GM18867 (cell line): ENCODE measurements around the gene RAE1.
"Not testable (repeated sequence)": the region's sequence is repeated elsewhere in the genome, so short reads cannot be mapped to it uniquely, and the experiment has no call there.

Experiments
- ATAC-seq: cut with Tn5 transposase; IDR thresholded peaks from one replicate; pipeline ENCODE4 v1.9.1; 2021; ENCODE audit warnings: mild to moderate bottlenecking, moderate library complexity; ENCODE audit not compliant: unreplicated experiment

Gene RAE1

DNA sequence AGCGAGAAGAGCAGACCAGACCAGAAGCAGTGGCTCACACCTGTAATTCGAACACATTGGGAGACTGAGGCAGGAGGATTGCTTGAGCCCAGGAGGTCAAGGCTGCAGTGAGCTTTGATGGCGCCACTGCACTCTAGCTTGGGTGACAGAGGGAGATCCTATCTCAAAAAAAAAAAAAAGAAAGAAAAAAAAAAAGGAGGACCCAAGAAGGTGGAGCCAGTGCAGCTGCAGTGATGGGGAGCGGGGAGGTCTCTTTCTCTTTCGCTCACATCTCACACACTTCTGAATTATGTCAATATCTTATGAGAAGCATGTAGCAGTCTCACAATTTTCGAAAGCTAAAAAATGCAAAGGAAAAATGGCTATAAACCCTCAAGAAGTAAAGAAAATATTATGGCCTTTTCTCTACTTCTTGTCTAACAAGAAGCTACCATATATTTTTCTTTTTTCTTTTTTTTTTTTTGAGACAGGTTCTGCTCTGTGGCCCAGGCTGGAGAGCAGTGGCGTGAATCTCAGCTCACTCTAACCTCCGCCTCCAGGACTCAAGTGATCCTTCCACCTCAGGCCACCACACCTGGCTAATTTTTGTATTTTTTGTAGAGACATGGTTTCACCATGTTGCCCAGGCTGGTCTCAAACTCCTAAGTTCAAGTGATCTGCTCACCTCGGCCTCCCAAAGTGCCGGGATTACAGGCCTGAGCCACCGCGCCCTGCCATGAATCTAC is 25.3 kb upstream of the RAE1 start:
- no peak for ATAC-seq

DNA sequence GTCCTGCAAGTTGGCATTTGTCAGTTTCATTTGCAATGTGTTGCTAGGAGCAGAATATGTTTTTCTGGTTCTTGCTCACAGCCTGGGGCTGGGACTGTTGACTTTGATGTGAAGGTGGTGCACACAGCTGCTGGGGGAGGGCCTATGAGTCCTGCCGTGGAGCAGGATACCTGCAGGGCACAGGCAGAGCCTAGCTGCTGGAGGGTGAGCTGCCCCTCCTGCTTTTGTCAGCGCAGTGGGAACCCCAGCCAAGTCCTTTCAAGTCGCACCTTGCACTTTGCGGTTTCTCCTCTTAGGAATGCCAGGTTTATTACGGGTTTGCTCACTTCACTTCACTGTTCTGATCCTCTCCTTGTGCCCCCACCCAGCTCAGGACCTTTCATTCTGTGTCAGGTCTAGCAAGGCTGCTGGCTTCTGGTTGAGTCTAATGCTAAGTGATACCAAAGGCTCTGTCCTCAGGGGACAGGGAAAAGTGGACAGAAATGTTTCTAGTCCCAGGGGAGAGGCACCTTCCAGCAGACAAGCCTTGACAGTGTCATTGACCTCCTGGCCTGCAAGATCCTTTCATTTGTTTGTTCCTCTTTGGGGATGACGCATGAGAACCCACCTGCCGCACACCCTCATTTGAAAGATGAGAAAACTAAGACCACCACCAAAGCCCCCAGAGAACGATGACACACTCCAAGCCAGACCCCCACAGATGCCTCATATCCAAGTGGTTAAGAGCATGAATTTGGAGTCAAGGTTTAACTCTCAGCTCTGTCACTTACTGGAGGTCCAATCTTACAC is 24.2 kb upstream of the RAE1 start:
- ATAC-seq = no peak

DNA sequence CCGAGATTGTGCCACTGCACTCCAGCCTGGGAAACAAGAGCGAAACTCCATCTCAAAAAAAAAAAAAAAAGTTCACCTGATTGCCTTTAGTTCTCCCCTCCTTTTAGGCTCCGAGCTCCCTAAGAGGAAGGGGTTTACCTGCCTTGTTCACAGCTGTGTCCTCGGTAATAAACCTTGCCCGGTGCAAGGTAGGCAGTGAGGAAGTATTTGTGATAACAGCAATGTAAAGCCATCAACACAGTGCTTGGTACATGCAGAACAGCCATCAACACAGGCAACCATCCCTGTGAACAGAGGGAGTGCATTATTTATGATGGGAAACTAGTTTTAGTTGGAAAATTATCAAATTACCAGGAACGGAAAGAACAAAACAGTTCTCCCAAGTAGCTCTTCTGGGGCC is 23.2 kb upstream of the RAE1 start:
- no peak for ATAC-seq

DNA sequence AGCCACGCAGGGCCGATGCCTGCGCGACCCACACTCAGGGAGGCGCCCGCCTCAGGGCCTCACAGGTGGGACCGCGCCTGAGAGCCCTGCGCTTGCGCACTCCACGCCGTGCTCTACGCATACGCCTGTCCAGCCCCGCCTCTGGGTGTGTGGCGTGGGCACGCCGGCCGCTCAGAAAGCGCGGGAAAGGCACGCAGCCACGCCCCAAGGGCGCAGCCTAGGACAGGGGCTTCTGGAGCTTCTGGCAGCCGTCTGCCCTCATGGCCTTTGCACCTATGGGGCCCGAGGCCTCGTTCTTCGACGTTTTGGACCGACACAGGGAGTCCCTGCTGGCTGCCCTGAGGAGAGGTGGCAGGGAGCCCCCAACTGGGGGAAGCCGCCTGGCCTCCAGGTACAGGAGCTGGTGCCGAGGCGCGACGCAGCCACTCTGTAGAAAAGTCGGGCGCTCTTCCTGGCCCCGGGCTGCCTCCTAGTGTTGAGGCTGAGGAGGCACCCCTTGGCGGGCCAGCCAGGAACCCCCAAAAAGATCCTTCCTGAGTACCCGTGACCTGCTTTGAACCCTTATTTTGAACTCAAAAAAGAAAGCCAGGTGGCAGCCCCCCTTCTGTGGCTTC is 21.3 kb upstream of the RAE1 start, which contains the start of gene SPO11:
TSS of gene SPO11 (plus strand) at position 196 of the 614 bp plus-strand sequence. CDS start at position 261, 65 bp downstream.
- no peak for ATAC-seq

DNA sequence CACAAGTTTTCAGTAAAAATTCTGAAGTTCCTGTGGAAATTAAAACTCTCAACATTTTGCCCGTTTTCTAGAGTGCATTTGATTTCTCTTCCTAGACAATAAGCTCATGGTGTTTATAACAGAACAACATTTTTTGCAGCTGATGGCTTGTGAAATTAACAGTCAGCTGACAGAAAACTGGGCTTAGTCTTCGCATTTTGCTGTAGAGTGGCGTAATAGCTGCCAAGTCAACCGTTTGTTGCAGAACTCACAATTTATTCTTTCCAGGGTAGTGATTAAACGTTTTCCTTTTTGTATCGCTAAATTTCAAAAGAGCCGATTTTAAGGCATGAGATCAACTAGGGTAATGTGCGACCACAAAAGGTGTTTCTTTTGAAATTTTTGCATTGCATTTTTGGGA is 20.1 kb upstream of the RAE1 start:
- ATAC-seq = no peak

DNA sequence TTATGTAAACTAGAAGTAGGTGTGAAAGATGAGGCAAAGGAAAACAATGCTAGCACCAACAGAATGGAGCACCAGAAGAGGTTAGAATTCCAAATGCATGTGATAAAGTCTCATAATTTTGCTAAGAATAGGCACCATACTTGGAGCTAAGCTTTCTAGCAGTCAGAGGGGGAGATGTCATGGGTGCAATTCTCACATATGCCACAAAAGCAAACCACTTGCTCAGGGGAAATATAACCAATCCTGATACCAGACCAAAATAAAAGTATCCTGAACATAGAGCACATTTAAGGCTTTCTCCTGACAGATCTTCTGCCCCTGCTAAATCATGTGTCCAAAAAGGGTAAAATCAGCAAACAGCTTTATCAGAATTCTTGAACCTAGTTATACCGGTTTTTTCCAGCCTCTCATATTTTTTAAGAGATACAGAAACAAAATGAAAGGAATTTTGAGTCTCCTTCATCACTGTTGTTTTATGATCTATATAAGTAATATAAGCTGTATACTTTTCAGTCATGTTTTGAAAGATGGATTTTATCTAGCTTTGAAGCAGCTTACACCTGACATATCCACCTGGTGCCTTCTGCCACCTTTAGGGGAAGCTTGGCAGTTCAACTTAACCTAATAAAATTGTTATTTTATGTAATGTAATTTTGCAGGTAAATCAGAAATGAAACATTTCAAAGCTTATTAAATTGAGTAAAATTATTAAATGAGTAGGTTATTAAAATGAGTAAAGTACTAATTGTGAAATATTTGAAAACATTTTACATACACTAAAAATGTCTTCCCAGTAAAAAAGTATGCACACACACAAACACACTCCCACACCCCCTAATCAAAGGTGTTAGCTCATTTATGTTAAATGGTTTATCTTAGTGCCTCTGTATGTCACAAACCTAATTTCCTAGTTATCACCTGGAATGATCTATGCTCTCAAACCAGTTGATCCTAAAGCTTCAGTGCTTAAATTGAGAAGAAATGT is 18.7 kb upstream of the RAE1 start:
- no peak for ATAC-seq

DNA sequence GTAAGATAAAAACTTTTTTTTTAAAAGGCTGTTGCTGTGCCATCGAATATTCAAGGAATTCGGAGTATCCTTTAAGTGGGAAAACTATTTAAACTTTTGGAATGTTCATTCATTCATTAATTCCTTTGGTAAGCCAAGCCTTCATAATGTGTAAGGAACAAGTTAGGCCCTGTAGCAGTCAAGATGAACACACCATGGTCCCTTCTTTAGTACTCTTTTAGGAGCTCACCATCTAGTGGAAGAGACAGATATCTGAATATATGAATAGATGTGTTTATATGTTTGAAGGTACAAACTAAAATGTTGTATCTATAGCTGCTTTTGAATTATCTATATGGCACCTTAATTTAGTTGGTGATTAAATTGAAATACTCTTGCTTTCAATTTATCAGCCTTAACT is 15.7 kb upstream of the RAE1 start:
- no peak for ATAC-seq

DNA sequence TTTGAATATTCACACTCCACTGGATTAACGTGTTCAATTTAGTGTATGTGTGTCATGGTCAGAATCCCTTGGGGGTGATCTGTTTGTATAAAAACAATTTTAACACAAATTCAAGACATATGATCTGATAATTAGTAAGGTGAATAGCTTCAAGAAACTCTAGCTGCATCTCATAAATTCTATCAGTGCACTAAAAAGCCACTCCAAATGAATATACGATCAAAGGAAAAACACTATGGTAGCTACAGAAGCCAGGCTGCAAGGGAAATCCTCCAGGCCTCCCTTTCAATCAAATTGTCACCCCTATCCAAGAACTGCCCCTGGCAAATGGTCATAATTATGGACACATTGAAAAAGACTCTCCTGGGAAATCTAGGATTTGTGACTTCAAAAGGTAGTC is 9.4 kb upstream of the RAE1 start:
- ATAC-seq = no peak

DNA sequence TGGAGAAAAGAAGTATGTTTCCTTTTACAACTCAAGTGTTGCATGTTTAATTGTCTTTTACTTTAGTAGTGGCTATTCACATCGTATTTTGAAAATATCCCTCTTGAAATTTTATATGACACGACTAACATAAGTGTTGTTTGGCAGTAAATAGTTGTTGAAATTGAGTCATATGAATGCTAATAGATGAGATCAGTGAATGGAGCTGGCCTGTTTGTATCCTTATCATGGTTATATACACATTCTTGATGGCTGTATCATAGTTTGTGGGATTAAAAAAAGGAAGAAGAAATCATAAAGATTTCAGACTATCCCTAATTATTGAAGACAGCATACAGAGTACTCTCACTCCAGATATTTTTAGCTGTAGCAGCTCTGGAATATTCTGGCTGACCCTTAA is 8.2 kb upstream of the RAE1 start:
- ATAC-seq = no peak

DNA sequence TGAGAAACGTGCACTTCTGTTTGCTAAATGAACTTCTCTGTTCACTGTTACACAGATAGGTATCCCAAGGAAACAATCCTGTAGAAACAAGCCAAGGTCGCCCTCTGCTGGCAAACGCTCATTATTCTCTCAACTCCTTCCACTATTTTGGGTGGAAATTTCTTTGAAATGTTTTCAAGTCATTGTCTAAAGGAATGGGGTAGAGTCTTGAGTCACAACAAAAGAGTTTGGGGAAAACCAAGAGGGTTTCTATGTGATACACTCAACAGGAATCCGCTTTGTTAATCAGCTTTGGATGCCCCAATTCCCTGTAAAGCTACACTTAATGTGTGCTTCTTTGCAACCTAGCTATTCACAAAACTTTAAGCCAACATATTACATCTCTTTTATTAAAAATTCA is 4.6 kb upstream of the RAE1 start:
- no peak for ATAC-seq

DNA sequence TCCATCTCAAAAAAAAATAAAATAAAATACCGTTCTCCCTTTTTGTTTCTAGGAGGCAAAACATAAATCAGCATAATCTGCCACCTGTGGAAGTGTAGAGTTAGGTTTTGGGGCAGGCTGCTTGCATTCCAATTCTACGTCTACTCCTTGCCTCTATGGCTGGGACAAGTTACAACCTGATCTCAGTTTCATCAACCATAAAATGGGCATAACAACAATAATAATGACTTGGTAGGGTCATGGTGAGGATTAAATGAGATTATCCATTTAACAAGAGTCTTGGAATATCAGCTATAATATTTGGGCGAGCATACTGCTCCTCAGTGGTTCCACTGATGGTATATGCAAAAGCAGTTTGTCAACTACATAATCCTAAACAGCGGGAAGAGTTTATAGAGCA is 3.7 kb upstream of the RAE1 start:
- no peak for ATAC-seq

DNA sequence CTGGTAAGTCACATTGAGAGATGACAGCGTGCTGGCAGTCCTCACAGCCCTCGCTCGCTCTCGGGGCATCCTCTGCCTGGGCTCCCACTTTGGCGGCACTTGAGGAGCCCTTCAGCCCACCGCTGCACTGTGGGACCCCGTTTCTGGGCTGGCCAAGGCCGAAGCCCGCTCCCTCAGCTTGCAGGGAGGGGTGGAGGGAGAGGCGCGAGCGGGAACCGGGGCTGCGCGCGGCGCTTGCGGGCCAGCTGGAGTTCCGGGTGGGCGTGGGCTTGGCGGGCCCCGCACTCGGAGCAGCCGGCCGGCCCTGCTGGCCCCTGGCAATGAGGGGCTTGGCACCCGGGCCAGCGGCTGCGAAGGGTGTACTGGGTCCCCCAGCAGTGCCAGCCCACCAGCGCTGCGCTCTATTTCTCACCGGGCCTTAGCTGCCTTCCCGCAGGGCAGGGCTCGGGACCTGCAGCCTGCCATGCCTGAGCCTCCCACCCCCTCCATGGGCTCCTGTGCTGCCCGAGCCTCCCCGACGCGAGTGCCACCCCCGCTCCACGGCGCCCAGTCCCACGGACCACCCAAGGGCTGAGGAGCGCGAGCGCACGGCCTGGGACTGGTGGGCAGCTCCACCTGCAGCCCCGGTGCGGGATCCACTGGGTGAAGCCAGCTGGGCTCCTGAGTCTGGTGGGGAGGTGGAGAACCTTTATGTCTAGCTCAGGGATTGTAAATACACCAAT is 2.7 kb upstream of the RAE1 start:
- ATAC-seq = not testable (repeated sequence)

DNA sequence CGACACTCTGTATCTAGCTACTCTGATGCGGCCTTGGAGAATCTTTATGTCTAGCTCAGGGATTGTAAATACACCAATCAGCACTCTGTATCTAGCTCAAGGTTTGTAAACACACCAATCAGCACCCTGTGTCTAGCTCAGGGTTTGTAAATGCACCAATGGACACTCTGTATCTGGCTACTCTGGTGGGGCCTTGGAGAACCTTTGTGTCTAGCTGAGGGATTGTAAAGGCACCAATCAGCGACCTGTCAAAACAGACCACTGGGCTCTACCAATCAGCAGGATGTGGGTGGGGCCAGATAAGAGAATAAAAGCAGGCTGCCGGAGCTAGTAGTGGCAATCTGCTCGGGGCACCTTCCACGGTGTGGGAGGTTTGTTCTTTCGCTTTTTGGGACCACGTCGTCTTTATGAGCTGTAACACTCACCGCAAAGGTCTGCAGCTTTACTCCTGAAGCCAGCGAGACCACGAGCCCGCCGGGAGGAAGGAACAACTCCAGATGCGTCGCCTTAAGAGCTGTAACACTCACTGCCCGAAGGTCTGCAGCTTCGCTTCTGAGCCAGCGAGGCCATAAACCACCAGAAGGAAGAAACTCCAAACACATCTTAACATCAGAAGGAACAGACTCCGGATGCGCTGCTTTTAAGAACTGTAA is 2.0 kb upstream of the RAE1 start:
- not testable (repeated sequence) for ATAC-seq

DNA sequence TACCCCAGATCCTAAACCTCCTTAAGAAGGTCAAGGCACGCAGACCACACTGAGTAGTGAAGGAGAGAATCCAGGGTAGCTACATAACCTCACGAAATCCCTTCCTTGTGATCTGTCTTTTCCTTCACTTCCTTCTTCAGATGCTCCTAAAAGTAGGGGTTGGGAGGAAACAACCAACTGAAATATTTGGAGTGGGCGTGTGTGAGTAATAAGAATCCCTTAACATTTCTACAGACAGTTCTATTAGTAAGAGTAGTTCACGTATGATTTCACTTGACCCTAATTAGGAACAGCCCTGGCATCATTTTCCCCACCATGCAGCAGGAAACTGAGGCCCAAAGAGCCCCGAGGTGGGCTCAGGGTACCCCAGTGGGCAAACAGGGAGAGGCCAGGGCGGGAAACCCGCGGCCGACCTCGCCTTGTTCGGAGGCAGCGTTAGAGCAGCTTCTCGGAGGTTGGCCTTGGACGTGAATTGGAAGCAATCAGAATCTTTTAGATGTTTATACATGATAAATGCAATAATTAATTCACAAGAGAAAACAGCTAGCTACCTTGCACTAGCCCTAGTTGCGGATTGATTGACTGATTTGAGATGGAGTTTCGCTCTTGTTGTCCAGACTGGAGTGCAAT is 859 bp upstream of the RAE1 start:
- no peak for ATAC-seq

DNA sequence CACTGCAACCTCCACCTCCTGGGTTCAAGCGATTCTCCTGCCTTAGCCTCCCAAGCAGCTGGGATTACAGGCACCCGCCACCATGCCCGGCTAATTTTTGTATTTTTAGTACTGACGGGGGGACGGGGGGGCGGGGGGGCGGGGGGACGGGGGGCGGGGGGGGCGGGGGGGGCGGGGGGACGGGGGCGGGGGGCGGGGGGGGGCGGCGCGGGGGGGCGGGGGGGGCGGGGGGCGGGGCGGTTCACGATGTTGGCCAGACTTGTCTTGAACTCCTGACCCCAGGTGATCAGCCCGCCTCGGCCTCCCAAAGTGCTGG is 371 bp upstream of the RAE1 start:
- not testable (repeated sequence) for ATAC-seq

DNA sequence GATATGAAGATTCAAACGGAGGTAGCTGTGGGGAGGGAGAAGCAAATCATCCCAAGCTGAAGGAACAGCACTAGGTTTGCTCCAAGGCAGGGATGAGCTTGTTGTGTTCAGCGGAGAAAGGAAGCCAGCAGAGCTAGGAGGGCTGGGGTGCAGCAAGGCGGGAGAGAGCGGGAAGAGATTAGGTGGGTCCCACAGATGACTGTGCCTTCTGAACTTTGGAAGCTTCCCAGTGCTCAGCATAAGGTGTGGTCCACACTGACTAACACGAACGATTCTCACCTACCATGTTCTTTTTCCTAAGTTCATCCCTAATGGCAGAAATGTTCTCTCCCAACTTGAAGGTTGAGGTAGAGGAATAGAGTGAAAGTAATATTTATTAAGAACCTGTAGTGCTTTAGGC is 1.2 kb downstream of the RAE1 start:
- no peak for ATAC-seq

DNA sequence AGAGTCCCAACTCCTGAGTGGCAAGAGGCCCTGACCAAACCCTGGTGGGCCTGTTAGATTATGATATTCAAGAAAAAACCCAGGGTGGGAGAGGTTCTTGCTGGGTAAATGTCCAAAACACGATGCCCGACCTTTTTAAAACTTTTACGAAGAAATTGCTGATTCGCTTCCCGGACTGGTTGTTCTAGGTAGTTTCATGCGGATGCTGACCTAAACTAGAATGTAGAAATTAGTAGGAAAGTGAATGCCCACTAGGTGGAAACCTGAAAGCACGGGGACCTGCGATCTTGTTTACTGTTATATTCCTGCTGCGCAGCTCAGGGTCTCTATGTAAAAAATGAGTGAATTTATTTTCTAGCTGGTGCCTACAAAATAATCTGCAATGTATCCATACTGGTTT is 2.3 kb downstream of the RAE1 start:
- ATAC-seq = no peak

DNA sequence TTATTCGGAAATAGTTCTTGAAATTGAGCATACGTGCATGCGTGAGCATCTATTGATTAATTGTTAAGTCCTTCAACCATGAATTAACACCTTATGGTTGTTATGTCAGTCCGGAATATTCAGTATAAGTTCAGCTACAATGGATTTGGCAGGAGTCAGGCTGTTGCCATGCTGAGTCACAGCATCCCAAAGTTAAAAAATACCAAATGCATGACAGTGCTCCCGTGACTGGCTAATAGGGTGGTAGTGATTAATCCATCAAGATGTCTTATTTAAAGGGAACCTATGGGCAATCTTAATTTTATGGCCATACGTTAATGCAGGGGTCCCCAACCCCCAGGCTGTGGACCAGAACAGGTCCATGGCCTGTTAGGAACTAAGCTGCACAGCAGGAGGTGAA is 10.5 kb downstream of the RAE1 start:
- no peak for ATAC-seq

DNA sequence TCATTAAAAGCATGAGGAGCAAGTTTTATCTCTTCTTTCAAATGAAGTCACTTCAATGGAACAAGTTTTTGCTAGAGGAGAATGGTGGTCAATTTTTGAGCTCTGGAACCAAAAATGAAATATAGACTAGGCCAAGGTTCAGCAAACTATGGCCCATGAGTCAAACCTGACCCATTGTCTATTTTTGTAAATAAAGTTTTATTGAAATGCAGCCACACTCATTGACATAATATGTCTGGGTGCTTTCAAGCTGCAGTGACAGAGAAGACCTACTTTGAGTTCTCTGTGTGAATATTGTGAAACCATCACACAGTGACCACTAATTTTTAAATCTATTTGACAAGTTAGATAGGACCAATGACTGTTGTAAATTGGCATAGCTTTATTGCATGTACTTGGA is 13.4 kb downstream of the RAE1 start:
- no peak for ATAC-seq
